Measurements from ENCODE around the gene ADGRF1. TPM values are rescaled to one million over a fixed set of nuclear protein-coding genes. Genes with fewer than 3 reads are reported as not detected.

The ADGRF1 gene
- not detected in 2 replicates for total RNA-seq

DNA sequence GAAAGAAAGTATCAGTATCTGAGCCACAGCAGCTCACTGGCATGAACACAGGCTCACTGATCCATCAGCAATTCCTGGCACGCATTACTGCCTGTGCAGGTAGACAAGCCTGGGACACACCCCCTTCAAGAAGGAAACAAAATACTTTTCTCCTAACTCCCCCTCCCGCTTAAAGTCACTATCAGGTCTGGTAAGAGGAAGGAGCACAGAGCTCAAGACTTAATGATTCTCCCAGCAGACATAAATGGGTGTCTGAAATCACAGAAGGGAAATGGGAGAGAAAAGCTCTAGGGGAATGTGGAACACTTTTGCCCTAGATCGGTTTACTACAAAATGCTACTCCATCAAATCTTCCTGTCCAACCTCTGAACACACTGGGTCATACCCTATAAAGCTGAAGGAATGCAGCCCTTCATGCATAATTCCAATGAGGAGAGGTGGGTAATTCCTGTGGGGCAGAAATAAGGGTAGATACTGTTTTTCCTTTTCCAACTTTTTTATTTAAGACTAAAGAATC lies at the start of gene ADGRF1:
ADGRF1 (minus strand) TSS at position 58 of the 517 bp plus-strand sequence. CDS start 13,271 bp downstream, outside the sequence.

Other genes starting within 250 kb of the ADGRF1 start
- gene MEP1A, start 248.9 kb downstream of the ADGRF1 start, total RNA-seq: not detected in 2 replicates
- gene ADGRF5, start 120.4 kb downstream of the ADGRF1 start, total RNA-seq: 0.14 and 1.6 TPM in 2 replicates

Data from smooth muscle cell of bladder (primary cell).